GM21737 (cell line): ENCODE measurements around the gene TMEM239.
"Not testable (repeated sequence)": the region's sequence is repeated elsewhere in the genome, so short reads cannot be mapped to it uniquely, and the experiment has no call there.

Source experiments
- ATAC-seq: cut with Tn5 transposase; IDR thresholded peaks from one replicate; pipeline ENCODE4 v1.9.1; 2021; ENCODE audit warnings: mild to moderate bottlenecking, moderate library complexity; ENCODE audit not compliant: unreplicated experiment

The TMEM239 gene

DNA sequence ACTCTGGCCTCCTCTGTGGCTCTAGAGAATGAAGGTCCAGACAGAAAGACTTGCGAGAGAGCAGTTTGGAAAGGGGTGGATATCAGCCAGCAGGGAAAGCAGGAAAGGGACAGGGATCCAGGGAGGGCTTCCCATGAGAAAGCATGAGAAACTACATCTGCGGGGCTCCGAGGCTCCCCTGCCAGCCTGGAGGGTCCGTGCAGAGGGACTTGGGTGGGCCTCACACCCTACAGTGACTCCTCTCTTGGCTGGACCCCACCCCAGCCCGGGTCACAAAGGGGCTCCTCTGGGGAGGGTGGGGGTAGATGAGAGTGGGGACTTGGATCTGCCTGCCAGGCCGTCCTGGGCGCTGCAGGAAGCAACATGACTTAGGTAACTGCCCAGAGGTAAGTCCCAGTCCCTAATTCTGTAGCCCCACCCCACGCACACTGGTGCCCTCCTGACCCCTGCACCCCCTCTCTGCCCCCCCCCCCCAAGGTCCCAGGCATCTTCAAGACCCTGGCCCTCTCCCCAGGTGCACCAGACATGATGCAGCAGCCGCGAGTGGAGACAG lies at the start of gene TMEM239:
TMEM239 (plus strand) TSS at position 335 of the 553 bp plus-strand sequence; CDS start at position 526, 191 bp downstream.
- no peak for ATAC-seq

DNA sequence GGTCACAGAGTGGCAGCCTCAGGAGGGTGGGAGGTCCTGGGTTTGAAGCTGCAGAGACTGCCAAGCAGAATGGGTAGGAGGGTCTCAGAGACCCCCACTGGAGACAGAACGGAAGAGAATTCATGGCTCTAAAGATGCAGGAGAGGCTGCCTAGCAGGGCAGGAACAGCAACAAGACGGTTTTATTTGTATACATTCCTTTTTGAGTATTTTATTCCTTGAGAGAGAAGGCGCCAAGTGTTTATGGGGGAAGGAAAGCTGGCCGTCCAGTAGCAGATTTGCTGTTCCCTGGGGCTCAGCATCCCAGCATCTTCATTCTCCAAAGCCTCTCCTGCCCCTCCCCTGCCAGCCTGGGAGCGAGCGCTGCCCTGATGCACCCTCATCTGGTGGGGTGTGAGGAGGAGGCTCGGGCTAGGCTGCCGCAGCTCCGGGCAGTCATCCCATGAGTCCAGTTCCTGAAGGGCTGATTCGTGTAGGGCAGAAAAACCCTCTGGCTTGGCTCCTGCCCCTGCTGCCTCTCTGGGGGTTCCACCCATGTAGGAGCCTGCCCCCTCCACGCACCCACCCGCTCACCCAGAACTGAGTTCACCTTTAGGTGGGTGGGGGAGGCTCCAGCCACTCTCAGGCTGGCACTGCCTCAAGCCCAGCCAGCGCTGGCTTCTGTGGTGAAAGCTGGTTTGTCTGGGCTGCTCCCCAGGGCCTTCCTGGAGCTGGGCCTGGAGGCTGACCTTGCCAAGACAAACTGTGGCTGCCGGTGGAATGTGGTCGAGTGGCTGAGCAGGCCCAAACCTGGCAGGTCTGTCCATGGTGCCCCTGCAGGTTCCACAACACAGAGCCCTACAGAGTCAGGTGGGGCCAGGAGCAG lies 48.2 kb upstream of the TMEM239 start:
- no peak for ATAC-seq

DNA sequence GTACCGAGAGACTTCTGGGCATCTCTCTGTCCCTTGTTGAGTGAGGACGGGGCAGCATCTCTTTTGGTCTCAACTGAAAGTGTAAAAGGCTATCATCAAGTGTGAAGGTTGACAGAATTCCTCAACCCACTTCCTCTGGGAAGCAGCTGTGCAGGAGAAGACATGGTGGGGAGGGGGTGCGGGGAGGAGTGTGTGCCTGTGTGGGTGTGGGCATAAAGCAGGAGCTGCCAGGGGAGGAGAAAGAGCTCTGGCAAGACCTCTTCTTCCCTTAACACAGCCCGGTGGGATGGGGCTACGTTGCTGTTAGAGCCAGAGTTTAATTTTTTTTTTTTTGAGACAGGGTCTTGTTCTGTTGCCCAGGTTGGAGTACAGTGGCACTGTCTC lies 47.5 kb upstream of the TMEM239 start:
- no peak for ATAC-seq

DNA sequence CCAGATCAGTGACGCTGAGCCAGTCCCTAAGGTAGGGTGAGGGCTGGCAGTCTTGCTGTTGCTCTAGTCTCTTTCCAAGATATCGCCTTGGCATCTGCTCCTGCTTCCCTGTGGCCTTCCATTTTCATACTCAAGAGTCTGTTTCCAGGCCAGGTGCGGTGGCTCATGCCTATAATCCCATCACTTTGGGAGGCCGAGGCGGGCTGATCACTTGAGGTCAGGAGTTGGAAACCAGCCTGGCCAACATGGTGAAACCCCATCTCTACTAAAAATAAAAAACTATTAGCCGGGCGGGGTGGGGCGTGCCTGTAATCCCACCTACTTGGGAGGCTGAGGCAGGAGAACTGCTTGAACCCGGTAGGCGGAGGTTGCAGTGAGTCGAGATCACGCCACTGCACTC lies 46.1 kb upstream of the TMEM239 start:
- ATAC-seq, result not testable (repeated sequence)

DNA sequence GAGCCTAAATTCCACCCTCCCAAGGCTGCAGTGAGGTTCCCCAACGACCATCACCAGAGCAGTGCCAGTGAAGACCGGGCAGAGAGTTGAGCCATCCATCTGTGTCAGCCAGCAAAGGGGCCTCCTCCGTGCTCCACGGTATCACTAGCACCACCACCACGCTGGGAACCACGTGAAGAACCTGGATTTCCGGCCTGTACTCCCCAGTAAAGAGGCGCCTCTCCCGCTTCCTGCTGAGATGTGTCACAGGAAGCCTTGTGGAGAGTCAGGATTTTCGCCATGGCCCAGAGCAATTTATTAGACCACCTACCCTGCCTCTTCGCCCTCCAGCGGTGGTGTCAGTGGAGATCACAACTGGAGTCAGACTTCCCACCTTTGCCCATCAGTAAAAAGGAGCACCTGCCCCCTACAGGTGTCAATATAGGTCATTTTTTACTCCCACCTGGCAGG lies 44.5 kb upstream of the TMEM239 start:
- ATAC-seq, result no peak

DNA sequence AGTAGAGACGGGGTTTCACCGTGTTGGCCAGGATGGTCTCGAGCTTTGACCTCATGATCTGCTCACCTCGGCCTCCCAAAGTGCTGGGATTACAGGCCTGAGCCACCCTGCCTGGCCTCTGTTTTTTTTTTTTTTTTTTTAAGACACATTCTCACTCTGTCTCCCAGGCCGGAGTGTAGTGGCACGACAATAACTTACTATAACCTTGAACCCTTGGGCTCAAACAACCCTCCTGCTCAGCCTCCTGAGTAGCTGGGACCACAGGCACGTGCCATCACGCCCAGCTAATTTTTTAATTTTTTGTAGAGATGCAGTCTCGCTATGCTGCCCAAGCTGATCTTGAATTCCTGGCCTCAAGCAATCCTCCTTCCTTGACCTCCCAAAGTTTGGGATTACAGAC lies 42.4 kb upstream of the TMEM239 start:
- no peak for ATAC-seq

DNA sequence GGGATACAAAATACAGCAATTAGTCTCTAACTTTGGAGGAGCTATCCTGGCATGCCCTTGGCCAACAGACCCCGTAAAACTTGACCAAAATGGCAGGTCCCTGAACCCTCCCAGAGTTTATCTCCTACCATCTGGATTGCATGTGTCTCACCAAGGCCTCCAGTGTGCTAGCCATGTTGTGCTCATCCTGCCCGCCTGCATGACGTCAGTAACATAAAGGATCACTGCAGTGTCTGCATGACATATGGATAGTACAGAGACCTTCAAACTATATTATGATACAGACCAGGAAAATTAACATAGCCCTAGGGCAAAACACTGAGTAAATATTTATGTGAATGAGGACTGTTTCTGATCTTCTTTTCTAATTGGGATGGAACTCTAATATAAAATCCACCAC lies 41.0 kb upstream of the TMEM239 start:
- ATAC-seq, result no peak

DNA sequence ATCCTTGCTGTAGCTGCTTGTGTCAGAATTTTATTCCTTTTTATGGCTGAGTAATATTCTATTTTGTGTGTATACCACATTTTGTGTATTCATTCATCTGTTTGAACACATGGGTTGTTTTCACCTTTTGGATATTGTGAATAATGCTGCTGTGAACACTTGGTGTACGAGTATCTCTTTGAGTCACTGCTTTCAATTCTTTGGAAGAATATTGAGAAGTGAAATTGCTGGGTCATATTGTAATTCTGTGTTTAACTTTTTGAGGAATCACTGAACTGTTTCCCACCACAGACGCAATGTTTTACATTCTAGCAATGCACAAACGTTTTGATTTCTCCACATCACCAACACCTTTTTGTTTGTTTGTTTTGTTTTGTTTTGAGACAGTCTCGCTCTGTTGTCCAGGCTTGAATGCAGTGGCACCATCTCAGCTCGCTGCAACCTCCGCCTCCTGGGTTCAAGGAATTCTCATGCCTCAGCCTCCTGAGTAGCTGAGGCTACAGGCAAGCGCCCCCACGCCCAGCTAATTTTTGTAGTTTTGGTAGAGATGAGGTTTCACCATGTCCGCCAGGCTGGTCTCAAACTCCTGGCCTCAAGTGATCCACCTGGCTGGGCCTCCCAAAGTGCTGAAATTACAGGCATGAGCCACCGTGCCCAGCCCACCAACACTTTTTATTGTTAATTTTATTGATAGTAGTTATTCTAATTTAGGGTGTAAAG lies 37.4 kb upstream of the TMEM239 start:
- ATAC-seq, result no peak

DNA sequence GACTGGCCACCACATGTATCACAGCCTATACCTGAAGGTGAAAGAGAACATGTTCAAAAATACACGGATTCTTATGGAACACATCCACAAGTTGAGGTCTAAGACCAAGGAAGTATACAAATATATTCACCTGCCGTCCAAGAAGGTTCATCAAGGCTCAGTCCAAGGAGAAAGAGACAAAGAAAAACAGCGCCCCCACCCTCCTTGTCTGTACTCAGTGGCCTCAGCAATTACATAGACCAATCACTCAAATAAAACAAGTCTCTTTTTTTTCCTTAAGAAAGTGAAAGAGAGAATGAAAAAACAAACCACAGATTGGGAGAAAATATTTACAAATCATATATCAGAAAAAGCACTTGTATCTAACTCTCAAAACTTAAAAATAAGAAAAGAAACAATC lies 35.2 kb upstream of the TMEM239 start:
- no peak for ATAC-seq

DNA sequence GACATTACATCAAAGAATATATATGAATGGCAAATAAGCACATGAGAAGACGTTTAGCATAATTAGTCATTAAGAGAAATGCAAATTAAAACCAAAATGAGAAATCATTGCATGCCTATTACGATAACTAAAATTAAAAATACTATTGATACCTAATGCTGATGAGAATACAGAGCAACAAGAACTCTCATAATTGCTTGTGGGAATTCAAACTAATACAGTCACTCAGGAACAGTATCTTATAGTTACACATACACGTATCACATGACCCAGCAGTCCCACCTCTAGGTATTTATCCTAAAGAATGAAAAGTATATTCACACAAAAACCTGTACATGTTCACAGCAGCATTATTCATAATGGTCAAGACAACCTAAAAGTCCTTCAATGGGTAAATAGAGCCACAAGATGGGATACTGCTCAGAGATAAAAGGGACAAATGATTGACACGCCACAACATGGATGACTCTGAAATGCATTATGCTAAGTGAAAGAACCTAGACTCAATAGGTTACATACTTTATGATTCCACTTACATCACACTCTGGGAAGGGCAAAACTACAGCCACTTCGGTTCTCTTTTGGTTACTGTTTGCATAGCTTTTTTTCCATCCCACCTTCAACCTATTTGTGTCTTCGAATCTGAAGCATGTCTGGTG lies 32.1 kb upstream of the TMEM239 start:
- ATAC-seq, result no peak

DNA sequence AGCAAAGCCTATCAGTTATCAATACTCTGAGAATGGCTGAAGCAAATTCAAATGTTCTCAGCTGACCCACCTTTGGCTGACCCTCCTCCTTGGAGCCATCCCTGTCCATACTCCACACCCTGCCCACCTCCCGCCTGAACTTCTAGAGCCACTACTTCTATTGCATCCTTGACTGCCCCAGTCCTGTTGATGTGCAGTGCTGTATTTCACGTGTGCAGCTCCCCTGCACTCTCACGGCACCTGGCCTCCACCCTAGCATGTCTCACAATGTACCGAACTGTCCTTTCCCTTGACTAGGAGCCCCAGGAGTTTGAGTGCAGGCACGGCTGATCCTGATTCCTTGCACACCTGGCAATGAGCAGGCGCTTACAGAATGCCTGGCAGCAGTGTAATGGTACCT lies 22.7 kb upstream of the TMEM239 start:
- no peak for ATAC-seq

DNA sequence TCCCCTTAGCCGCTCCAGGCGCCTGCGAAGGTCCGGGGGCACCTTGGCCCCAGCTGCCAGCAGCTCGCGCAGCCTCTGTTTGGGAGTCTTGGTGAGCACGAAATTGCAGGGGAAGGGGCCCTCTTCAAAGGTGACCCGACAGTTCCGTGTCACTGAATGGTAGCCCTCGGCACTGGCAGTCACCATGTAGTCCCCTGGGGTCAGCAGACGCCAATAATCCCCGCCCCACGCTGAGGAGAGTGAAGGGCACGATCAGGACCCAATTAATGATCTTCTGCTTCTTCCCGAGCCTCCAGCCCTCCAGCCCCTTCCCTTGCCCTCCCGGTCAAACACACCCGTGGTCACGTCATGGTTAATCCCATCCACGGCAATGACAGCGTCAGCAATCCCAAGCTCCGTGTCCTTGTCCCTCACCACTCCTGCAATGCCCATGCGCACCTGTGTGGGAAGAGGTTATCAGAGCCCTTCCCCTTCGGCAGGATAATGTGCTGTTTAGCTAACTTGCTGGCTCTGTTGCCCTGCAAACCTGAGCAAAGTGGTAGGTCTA lies 21.9 kb upstream of the TMEM239 start:
- ATAC-seq, result no peak

DNA sequence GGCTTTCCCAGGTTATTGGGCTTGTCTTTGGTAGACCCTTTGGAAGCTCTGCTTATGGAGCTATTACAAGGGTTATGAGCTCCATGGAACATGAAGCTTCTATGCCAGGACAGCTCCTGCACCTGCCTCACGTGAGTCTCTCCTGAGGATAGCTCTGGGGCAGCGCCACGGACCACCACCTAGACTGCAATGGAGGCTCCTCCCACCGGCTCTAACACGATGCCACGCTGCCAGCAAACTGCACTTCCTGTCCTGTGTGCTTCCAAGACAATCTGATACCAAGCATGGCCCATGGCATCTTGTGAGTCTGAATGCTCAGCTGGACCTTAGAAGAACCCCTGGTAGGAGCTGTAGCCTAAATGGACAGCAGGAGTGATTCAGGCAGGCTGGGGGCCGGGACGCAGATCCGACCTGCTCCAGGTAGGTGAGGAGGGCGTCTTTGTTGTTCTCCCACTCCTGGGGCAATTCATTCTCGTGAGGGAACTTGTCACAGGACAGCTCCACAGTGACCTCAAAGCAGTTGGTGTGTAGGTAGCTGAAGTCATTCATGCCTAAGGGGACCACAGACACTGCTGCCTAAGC lies 21.2 kb upstream of the TMEM239 start:
- ATAC-seq, result no peak

DNA sequence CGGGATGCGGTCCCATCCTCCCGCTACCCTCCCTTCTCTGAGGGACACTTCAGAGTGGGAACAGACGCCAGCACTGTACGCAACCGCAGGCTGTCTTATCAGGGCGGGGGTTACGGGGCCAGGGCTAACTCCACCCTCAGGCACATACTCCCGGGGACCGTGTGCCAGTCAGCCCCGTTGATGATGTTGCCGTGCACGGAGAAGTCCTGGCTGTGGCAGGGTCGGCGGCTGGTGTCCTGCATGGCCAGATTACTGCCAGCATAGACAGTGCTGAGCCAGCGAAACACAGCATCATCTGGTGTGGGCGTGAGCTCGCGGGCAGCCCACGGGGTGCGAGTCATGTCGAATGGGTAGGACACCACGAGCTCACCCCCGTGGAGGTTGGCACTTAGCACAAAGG lies 20.7 kb upstream of the TMEM239 start:
- no peak for ATAC-seq

DNA sequence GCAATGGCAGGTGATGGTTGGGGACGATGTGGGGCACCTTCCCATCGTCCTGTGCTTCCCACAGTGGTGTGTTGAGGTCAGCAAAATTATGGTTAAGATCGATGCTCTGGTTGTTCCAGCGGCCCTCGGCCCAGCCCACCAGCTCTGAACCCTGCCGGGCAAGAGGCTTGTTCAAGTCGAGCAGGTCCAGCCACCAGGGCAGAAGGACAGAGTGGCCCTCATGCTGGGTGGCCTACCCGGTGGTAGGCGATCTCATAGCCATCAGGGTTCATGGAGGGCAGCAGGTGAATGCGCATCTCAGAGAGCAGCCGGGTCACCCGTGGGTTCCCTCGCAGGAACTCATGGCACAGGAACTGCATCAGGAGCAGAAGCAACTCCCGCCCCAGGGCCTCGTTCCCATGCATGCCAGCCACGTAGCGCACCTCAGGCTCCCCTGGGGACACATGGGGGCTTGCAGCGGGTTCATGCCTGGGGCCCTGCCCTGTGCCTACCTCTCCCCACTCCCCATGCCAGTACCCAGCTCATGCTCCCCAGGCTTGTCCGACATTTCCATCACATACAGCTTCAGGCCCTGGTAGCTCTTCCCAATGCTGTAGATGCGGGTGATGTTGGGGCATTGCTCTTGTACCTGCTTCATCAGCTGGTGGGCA lies 20.0 kb upstream of the TMEM239 start:
- ATAC-seq, result no peak

DNA sequence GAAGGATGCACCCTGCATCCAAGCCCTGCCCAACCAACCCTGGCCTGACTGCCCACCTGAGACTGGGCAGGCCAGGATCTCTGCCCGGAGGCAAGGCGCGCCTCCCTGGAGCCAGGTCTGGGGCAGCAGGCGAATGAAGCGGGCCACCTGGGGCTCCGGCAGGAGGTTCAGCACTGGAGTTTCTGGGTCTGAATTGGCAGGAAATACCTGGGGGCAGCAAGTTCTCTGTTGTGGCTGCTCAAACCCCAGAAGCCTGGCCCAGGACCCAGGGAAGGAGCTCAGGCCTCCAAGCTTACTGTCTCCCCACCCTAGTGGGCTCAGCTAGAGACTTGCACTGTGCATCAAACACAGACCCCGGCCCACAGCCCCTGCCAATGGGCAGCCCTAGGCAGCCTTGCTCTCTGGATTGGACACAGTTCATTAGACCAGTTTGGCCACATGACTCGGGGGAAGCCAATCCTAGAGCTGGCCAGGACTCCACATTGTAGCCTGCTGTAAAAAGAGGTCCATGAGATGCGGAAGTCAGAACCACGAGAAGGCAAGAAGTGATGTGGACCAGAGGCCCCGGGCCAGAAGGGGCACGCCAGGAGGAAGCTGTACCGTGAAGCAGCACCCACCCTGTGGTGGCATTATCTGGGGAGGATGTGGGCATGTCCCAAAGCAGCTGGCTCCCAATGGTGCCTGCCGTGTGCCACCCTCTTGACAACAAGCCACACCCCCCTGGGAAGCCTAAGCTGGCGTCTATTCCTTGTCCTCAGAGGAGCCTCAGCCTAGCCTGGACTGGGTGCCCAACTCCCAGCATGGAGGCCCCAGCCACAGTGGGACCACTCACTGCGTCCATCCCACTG lies 18.8 kb upstream of the TMEM239 start:
- ATAC-seq, result no peak

DNA sequence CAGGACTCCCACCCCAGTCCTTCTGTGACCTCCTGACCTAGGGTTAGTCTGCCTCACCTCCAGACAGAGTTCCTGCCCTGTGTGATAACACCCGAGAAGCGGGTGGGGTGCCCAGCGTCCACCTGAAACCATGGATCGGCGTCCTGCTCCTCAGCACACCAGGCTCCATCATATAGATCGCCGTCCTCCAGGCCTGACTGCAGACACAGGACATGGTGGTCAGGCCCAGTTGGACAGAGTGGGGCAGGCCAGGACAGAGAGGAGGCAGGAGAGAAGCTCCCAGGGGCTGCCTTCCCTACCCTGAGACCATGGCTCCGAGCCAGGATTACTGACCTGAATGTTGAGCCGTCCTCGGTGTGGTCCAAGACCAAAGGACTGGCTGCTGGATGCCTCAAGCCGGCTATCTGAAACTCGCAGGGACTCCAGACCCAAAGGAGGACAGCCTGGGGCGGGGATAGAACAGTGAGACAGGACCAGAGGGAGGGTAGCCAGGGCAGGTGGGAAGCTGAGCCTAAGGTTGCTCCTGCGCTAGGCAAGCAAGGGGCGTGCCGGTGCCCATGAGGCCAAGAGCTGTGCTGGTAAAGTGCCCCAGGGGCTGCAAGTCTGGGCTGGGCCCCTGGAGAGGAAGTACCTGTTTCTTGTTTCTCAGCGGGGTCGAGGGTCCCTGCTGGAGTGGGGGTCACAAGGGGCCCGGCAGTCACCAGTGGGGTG lies 17.9 kb upstream of the TMEM239 start:
- ATAC-seq, result no peak

DNA sequence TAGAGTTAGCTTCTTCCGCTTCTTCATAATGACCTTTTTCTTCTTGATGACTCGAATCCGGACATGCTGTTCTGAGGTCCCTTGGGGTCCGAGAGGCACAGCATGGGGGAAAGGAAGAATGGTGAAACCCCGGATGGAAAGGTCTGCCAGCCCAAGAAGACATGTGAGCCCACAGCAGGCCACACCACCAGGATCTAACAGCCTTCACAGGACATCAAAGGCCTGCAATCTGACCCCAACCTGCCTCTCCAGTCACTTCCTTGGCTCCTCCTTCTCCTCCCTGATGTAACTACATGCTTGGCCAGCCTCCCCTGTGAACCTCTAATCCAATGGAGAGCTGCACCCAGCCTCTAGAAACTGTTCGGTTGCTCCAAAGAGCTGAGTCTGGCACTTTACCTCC lies 17.4 kb upstream of the TMEM239 start:
- ATAC-seq, result no peak

DNA sequence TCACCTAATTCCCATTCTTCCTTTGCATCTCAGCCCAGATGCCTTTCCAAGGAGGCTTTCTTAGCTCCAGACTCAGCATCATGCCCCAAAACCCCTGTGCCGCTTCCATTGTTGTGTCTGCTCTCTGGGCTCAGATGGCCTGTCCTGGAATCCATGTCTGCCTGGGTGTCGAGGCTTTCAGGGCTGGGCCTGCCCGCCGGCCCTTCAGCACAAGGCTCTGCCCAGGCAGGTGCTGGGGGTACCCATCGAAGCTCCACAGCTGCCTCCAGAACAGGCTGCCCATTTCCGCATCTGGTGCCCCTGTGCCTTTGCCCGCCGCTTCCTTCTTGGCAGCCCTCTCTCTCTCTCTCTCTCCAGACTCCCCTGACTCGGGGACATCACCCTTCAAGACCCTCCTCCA lies 16.9 kb upstream of the TMEM239 start:
- no peak for ATAC-seq
